Measurements from ENCODE around the gene PPP2R5C.

PPP2R5C gene

DNA sequence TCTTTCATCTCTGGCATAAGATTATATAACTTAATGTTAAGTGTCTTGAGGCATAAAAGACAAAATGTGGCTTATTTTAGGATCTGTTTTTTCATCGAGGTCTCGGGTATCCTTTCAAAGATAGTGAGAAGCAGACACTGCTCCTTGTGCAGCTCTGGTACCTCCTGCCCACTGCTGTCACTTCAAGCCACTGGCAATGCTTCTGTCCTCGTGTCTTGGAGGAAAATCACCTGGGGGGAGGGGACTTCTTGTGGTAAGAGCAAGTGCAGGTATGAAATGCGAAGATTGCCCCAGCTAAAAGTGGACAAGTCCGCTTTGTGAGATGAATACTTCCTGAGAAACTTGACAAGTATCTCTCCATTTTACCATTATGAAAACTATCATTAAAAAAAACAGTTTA is 165.1 kb downstream of the PPP2R5C start:
- DNase-seq: no peak

DNA sequence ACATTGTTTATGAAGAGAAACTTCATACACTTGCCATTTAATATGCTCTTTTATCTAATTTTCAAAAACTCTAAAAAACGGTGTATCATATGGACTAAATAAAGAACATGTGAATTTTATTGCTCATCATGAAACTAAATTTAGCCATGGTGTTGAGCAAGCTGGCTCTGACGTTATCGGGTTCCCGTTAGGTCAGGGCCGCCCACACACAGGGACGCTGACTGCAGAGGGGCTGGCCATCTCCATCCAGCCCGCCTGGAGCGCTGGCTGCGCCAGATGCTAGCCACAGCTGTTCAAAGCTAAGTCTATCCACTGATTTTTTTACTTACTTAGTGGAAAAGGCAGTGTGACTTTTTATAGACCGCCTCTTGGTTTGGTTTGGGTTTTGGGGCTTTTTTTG is 166.3 kb downstream of the PPP2R5C start:
- no peak for DNase-seq

DNA sequence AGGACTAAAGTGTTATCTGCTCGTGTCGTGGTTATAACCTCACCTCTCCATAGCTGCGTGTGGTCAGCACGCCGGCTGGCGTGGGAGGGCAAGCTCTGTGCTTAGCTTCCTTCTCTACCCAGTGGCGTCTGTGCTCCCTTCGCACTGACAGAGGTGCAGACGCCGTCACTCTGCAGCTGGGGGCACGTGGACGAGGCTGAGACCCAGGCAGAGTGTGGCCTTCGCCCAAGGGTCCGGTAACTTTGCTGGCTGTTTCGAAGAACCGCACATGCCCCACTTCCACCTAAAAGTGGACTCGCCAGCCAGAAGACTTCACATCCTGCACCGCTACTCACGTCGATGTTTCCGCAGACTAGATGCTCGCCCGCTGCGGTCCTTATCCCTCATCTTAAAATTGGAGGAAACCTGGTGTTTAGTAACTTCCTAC is 166.9 kb downstream of the PPP2R5C start:
- no peak for DNase-seq

DNA sequence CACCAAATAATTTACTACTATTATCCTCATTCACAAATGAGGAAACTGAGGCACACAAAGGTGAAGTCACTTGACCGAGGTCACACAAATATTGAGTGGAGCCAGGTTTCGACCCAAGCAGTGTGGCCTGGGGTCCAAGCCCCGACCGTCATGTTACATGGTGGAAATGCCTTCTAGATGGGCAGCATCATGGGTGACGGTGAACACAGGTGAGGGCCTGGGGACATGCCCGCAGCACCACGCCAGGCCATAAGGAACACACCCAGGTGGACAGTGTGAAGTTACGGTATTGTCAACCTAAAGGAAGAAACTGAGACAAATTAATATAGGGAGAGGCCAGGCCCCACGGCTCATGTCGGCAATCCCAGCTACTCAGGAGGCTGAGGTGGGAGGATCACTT is 167.6 kb downstream of the PPP2R5C start:
- DNase-seq: no peak

DNA sequence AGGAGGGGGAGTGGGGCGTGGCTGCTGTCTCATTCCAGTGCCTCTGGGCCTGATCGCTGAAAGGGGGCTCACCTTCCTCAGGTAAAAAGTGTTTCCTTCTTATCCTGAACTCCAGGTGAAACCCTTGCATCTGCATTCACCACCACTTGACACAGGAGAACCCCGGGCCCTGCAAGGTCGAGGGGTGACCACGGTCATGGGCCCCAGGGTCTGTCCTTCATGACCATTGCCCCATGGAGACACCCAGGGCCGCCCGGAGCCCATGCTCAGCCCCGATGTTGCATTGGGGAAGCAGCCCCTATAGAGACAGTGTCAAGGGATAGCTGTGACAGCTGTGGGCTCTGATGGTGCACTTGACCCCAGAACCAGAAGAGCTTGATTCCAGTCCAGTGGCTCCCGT is 168.4 kb downstream of the PPP2R5C start:
- DNase-seq: no peak

DNA sequence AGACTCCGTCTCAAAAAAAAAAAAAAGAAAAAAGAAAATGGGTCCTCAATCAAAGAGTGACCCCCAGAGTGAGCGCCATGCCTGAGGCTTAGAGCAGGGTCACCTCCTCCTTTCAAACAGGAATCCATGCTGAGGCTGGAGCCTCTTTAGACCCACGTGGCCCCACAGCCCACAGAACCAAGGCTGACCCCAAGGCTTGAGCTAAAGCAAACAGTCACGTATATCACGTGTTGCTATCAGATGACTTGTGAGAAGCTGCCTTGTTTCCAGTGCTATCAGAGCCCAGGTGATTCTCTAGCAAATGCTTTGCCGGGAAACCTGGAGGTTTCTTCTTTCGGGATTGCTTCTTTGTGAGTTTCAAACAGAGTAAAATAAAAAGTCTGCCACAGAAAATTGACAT is 171.2 kb downstream of the PPP2R5C start:
- DNase-seq: no peak

DNA sequence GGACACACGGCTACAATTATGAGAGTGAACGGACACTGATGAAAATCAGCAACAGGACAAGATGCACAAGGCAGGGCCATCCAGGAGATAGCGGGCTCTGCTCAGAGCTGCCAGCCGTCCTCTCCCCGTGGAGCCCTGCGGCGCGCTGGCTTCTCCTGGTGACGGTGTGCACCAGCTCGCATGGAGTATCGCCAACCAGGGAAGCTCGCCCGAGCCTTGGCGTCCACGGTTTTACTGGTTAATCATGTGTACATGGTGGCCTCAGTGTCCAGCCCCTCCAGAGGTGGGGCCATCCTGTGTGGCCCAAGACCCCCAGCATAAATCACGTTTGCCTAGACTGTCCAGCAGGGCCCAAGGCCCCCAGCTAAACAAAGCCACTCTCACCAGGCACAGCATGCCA is 171.7 kb downstream of the PPP2R5C start:
- DNase-seq: no peak

DNA sequence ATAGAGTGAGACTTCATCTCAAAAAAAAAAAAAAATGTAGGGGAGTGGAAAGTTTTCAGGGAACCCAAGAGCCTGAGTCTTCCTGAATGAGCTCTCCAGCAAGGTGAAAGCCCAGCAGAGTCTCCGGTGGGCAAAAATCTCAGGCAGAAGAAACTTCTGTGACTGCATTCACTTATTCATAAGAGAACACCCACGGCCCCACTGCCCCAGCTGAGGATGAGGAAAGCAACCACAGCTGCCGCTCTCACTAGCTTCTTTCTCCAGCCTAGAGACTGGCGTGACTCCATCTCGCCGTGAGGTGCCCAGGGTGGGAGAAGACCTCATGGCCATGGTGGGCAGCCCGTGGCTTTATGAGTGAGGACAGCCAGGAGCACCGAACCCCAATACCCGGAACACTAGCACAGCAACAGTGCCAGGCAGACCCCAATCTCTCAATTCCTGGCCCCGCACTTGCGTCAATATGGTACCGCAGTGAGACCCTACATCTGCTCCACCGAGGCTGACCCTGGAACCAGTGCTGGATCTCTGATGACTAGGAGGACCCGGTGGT is 173.2 kb downstream of the PPP2R5C start:
- DNase-seq: no peak

DNA sequence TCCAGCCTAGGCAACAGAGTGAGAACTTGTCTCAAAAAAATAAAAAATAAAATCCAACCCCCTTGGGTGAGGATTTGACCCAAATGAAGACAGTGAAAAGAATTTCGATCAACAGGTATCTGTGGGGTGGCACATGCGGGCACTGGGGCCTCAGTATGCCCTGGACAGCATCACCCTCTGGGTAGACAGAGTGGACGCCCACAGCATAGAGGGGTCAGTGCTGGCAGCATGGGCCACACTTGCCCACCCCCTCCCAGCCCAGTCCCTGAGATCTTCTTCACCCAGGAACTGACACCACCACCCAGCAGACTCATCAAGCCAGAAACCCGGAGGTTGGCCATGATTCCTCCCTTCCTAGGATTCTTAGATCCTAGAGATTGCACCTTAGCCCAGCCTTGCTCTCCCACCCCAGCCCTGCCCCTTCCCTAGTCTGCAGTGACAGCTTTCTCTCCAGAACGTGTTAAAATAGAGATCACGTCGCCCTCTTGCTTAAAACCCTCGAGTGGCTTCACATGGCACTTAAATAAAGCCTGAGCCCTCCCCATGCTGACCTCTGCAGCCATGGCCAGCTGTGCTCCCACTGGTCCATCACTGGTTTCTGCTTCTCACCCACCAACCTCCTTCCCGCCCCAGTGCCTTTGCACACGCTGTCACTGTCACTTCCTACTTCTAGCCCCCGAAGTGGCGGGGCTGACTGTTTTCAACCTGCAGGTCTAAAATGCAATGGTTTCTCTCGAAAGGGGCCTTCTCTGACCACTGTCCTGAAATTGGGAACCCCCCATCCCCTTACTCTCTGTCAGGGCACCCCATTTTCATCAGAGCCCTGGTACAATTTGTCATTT is 176.6 kb downstream of the PPP2R5C start:
- no peak for DNase-seq

DNA sequence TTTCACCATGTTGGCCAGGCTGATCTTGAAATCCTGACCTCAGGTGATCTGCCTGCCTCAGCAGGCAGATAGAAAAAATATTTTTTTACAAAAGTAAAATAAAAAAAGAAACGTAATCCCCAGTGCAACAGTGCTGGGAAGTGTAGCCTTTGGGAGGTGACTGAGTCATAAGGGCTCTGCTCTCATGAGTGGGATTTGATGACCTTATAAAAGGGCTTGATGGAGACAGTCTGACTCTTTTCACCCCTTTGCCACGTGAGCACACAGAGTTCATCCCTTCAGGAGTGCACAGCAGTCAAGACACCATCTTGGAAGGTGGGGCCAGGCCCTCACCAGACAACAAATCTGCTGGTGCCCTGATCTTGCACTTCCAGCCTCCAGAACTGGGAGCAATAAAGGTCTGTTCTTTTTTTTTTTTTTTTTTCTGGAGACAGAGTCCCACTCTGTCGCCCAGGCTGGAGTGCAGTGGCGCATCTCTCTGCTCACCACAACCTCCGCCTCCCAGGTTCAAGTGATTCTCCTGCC is 178.2 kb downstream of the PPP2R5C start:
- no peak for DNase-seq

DNA sequence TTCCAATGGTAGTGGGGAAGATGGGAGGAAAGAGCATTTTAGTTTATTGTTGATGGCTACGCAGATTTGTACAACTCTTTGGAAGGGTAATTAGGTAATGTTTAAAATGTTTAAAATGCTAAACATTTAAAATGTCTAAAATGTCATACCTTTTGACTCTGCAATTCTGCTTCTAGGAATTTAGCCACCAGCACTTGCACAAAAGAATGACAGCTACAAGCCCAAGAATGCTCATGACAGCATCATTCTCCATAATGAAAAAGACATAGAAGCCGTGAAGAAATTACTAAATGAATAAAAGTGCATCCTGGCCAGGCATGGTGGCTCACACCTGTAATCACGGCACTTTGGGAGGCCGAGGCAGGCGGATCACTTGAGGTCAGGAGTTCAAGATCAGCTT is 182.9 kb downstream of the PPP2R5C start:
- DNase-seq: no peak

DNA sequence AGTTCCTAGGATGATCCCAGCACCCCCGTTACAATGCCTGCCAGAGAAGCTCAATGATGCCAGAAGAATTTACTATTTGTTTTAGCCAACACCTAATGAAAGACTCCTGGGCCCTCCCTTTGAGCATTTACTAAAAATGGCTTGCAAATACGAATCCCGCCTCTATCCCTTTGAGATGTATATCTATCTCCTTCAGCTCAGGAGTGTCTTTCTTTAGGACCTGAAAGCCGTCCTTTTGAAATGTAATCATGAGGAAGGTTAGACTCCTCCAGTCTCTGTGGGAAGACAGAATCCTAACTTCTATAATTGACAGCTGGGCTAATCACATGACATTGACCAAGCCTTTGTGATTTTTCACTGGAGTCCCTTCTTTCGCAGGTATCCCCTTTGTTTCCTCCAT is 183.7 kb downstream of the PPP2R5C start:
- no peak for DNase-seq

DNA sequence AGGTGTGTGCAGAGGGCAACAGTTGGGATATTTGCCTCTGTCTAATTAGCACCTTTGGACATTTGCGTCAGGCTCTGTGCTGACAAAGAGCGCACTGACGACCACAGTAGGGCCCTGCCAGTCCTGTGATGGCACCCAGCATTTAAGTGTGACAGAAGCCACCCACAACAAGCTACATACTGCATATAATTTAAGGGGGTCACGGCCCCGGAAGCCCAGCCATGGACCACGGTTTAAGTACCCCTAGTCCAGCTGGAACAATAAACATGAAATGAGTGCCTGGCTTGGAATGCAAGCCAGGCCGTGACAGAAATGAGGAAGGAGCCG is 186.0 kb downstream of the PPP2R5C start:
- DNase-seq: no peak

DNA sequence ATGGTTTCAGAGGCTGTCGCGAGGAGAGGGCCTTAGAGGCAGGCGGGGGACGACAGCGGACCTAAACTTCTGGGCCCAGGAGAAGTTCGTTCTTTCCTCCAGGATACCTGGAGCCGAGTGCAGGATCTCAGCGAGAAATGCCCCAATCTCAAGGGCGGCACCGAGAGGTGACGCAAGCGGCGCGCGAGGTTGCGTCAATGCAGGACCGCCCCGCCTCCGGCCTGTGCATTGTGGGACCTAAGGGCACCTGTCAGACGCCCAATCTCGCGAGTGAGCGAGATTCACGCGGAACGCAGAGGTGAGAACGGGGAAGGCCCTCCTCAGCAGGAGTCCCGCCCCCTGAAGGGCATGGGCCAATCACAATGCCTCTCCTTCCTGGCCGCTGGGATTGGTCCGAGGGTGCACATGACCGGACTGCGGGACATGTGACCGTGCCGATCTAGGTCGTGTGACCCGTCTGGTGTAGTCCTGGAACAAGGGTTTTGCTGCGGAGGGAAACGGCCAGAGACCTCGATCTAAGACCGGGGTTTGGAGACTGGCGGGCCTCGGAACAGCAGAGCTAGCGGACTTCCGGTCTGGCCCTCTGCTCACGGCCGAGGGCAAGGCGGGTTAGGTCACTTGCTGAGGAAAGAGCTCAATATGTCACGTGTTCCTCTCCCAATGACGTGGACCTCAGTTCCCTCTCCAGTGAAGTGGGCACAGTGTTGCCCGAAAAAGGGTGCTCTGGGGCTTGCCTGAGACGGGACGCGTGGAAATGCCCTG is 186.6 kb downstream of the PPP2R5C start:
- DNase-seq: peak; percentile 98

DNA sequence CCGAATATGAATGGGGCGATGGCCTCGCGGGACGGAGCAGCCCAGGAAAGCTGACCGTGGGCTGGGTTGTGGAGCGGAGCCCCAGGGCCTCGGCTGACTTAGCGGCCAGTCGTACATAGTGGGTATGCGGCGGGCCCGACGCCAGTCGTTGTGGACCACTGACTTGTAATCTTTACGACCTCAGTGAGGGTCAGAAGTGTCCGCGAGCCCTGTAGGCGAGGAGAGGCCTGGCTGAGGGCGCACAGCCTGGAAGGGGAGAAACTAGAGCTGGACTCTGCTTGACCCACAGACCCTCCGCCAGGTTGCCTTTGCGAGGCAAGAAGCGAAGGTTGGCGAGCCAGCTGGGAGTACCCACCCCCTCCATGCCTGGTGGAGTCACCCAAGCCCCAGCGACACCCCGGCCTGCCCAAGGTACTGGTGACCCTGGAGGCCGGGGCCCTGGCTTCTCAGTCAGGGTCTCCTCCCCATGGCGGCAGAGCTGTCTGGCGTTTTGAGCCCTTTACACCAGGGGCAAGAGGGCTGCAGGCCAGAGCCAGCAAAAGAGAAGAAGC is 187.2 kb downstream of the PPP2R5C start:
- DNase-seq: no peak

DNA sequence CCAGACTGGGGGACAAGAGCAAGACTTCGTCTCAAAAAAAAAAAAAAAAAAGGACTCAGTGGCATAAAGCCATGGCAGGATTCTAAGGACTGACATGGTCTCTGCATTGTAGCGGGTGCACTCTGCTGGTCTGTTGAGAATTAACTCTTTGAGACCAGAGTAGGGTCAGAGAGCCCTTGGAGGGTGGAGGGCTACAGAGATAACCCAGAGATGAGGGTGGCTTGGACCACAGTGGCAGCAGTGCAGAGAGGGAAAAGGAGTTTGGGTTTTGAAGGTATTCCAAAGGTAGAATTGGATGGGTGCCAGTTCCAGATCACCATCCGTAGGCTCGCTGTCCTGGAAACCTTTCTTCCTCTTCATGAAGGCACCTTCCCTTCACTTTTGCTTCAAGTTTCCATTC is 188.6 kb downstream of the PPP2R5C start:
- no peak for DNase-seq

DNA sequence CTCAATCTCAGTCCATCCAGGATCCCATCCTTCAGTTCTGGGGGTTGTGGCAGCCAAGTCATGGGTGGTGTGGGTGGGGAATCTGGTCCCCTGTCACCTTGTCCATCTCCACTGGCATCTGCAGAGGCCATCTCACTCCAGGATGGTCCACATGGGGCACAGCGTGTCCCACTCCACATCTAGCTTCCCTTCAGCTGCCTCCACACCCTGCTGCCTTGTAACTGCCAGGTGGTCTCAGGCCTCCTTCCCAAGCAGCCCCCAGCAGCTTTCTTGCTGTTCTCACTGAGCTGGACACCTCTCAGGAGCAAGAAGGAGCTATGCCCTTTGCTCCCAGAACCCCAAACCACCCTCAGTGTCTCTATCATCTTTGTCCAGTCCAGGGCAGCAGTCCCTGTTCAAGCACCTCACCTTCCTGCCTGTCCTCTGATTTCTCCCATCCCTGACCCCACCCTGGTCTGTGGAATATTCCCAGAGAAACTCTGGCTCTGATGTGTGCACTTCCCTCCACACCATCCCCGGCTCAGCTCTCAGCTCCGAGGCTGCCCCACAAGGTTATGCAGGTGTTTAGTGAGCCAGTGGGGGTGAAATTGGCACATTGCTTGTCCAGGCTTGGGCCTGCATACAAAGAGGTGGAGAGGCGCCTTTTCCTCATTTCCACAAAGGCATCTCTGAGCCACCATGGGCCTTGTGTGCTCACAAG is 189.2 kb downstream of the PPP2R5C start:
- DNase-seq: no peak

DNA sequence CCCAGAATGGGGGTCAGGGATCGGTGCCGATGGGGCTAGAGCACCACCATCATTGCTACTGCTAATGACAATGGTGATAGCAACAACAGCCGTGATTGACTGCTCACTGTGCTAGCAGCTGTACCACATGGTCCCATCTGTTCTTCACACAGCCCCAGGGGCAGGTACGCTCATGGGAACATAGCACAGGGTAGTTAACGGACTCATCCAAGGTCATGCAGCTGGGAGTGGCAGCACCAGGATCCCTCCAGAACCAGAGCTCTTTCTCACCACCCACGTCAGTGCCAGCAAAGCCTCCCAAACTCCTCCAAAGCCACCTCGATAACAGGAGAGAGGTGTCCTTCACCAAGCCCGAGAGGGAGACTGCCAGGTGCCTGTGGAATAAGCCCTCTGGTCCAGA is 191.6 kb downstream of the PPP2R5C start:
- DNase-seq: no peak

DNA sequence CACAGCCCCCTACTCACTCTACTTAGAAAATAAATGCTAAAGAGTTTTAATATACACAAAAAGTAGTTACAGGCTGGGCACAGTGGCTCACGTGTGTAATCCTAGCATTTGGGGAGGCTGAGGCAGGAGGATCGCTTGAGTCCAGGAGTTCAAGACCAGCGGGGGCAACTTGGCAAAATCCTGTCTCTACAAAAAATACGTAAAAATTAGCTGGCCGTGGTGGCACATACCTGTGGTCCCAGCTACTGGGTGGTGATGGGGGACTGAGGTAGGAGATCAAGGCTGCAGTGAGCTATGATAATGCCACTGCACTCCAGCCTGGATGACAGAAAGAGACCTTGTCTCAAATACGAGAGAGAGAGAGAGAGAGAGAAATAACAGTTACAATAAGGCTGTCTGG is 193.0 kb downstream of the PPP2R5C start:
- DNase-seq: no peak

DNA sequence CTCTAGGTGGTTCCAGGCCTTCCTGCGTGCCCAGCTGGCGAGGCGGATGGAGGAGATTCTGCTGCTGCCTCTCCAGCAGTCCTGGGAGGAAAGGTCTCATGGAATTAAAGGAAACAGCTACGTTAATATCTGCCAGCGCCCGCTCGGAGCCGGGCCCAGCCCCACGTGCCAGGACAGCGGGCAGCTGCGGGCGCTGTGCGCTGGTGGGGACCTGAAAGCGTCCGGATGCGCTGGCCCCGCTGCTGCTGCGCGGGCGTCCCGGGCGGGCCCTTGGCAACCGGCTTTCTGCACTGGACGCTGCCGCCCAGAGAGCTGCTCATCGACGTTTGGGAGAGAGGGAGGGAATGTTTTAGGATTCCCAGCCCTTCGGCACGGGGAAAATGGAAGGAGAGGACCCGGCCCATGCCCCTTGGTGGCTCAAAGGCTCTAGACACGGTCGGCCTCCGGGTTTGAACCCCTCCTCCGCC is 194.2 kb downstream of the PPP2R5C start:
- DNase-seq: no peak

DNA sequence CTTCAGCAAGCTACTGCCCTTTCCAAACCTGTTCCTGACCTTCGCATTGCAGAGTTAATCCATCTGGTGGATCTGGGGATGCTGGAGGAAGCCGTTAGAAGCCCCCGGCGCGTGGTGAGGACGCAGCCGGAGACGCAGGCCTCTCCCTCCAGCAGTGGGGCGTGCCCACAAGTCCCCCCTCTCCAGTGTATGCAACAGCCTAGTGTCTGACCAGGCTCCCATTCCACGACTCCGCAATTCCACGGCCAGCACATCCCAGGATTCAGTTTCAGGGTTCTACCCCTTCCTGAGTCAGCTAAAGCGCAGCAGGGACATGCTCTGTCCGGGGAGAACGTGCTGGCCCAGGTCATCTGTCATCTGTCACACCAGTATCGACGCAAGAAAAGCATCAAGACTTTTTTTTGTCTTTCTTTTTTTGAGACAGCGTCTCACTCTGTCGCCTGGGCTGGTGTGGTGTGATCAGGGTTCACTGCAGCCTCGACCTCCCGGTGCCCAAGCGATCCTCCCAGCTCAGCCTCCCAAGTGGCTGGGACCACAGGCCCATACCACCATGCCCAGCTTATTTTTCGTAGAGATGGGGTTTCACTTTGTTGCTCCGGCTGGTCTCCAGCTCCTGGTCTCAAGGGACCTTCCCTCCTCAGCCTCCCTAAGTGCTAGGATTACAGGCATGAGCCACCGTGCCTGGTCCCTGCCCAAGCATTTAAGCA is 194.8 kb downstream of the PPP2R5C start:
- no peak for DNase-seq

Measured in NCI-H187 treated with DMSO at 0.1 percent for 48 hours (cell line).